ENCODE data around the gene ZNF654.
"Not testable (repeated sequence)": the region's sequence is repeated elsewhere in the genome, so short reads cannot be mapped to it uniquely, and the experiment has no call there.

Gene ZNF654

GRCh38 chr3:88061746-88062145 is 2.7 kb downstream of the ZNF654 start:
- DNase-seq (ENCODE audit: low read depth), result no peak

- no peak for DNase-seq (ENCODE audit: low read depth)
These were observed 16.0 kb downstream of the ZNF654 start for GRCh38 chr3:88075072-88075471.

GRCh38 chr3:88075497-88075896 is 16.4 kb downstream of the ZNF654 start:
- no peak for DNase-seq (ENCODE audit: low read depth)

GRCh38 chr3:88076712-88077111 is 17.7 kb downstream of the ZNF654 start:
- no peak for DNase-seq (ENCODE audit: low read depth)

GRCh38 chr3:88078932-88079331 is 19.9 kb downstream of the ZNF654 start:
- no peak for DNase-seq (ENCODE audit: low read depth)

- no peak for DNase-seq (ENCODE audit: low read depth)
These were observed 23.8 kb downstream of the ZNF654 start for GRCh38 chr3:88082854-88083253.

- no peak for DNase-seq (ENCODE audit: low read depth)
These were observed 25.0 kb downstream of the ZNF654 start for GRCh38 chr3:88084097-88084501.

- no peak for DNase-seq (ENCODE audit: low read depth)
These were observed 31.6 kb downstream of the ZNF654 start for GRCh38 chr3:88090681-88091080.

GRCh38 chr3:88092270-88092669 is 33.2 kb downstream of the ZNF654 start:
- DNase-seq (ENCODE audit: low read depth), result no peak

- DNase-seq (ENCODE audit: low read depth), result no peak
These were observed 34.2 kb downstream of the ZNF654 start for GRCh38 chr3:88093266-88093665.

- DNase-seq (ENCODE audit: low read depth), result no peak
These were observed 42.1 kb downstream of the ZNF654 start for GRCh38 chr3:88101142-88101541.

GRCh38 chr3:88105325-88105724 is 46.3 kb downstream of the ZNF654 start:
- DNase-seq (ENCODE audit: low read depth), result peak; percentile 68

GRCh38 chr3:88112289-88112688 is 53.2 kb downstream of the ZNF654 start:
- DNase-seq (ENCODE audit: low read depth), result no peak

GRCh38 chr3:88113311-88114162 is 54.5 kb downstream of the ZNF654 start:
- peak; percentile 56 for DNase-seq (ENCODE audit: low read depth)

- DNase-seq (ENCODE audit: low read depth), result no peak
These were observed 56.0 kb downstream of the ZNF654 start for GRCh38 chr3:88114878-88115549.

GRCh38 chr3:88117683-88118082 is 58.6 kb downstream of the ZNF654 start:
- no peak for DNase-seq (ENCODE audit: low read depth)

- DNase-seq (ENCODE audit: low read depth), result not testable (repeated sequence)
These were observed 59.5 kb downstream of the ZNF654 start for GRCh38 chr3:88118603-88119002.

- DNase-seq (ENCODE audit: low read depth), result no peak
These were observed 64.5 kb downstream of the ZNF654 start for GRCh38 chr3:88123526-88123925.

- no peak for DNase-seq (ENCODE audit: low read depth)
These were observed 72.6 kb downstream of the ZNF654 start for GRCh38 chr3:88131695-88132094.

- no peak for DNase-seq (ENCODE audit: low read depth)
These were observed 73.8 kb downstream of the ZNF654 start for GRCh38 chr3:88132894-88133293.

- DNase-seq (ENCODE audit: low read depth), result no peak
These were observed 74.7 kb downstream of the ZNF654 start for GRCh38 chr3:88133711-88134263.

- no peak for DNase-seq (ENCODE audit: low read depth)
These were observed 78.8 kb downstream of the ZNF654 start for GRCh38 chr3:88137836-88138235.

- peak; percentile 77 for DNase-seq (ENCODE audit: low read depth)
These were observed 82.5 kb downstream of the ZNF654 start for GRCh38 chr3:88141458-88142083.
